GM19467 (cell line): ENCODE results near the gene TRMT10A.
"Not testable (repeated sequence)": the region's sequence is repeated elsewhere in the genome, so short reads cannot be mapped to it uniquely, and the experiment has no call there.

ENCODE experiments used
- ATAC-seq: cut with Tn5 transposase; IDR thresholded peaks from one replicate; pipeline ENCODE4 v1.9.1; 2021; ENCODE audit warnings: mild to moderate bottlenecking, moderate library complexity; ENCODE audit not compliant: unreplicated experiment

TRMT10A gene

GRCh38 chr4:99564921-99565320 lies 1.1 kb upstream of the TRMT10A start:
- no peak for ATAC-seq

GRCh38 chr4:99552872-99553271 lies 11.0 kb downstream of the TRMT10A start:
- no peak for ATAC-seq

GRCh38 chr4:99540277-99540939 lies 23.4 kb downstream of the TRMT10A start:
- ATAC-seq: no peak

- ATAC-seq: no peak
Observed at GRCh38 chr4:99537674-99538073, 26.2 kb downstream of the TRMT10A start.

GRCh38 chr4:99536848-99537247 lies 27.0 kb downstream of the TRMT10A start:
- ATAC-seq: no peak

- ATAC-seq: no peak
Observed at GRCh38 chr4:99536271-99536670, 27.6 kb downstream of the TRMT10A start.

- ATAC-seq: not testable (repeated sequence)
Observed at GRCh38 chr4:99534699-99535098, 29.1 kb downstream of the TRMT10A start.

GRCh38 chr4:99529956-99530355 lies 33.9 kb downstream of the TRMT10A start:
- no peak for ATAC-seq

GRCh38 chr4:99529228-99529627 lies 34.6 kb downstream of the TRMT10A start:
- ATAC-seq: no peak

- no peak for ATAC-seq
Observed at GRCh38 chr4:99518601-99519295, 45.1 kb downstream of the TRMT10A start.

GRCh38 chr4:99510721-99511120 lies 53.1 kb downstream of the TRMT10A start, which contains the start of gene C4orf17:
Gene C4orf17, plus strand, starts transcription at chr4:99511021. Its CDS starts 2,061 bp downstream, at chr4:99513082.
- ATAC-seq: no peak

GRCh38 chr4:99507762-99508161 lies 56.1 kb downstream of the TRMT10A start:
- no peak for ATAC-seq

- ATAC-seq: no peak
Observed at GRCh38 chr4:99507349-99507748, 56.5 kb downstream of the TRMT10A start.

GRCh38 chr4:99506781-99507180 lies 57.1 kb downstream of the TRMT10A start:
- ATAC-seq: no peak

GRCh38 chr4:99504804-99505502 lies 58.9 kb downstream of the TRMT10A start:
- no peak for ATAC-seq
